ENCODE results near the gene ROBO3.
A peak's percentile ranks its signal among the peaks of the same experiment; 100 is the strongest.

The ROBO3 gene

DNA sequence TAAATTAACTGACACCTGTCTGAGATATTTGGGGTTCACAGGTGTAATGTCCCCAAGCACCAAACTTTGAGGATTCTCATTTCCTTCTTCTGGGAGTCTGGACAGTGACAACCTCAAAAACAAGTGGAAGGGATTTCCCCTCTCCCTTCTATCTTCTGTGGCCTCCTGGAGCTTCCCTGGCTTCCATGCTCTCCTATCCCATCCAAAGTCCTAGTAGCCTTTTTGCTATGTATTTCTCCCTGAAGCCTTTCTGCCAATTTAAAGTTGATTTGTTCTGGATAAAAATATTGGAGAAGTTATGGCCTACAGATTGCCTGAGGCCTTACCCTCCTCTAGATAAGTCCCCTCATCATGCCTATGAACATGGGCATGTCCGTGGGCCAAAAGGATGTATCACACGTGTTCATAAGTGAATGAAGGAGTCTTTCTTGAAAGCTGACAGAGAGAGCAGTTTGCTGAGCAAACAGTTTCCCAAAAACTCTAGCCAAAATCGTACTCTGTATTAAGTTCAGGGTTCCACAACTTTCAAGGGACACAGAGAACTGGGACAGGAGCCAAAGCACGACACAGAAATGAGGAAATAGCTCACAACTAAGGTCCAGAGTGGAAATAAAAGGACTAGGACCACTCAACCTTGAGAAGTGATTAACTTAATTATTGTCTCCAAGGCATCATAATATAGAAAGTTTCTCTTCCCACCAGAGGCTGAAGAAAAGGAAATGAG lies 63.9 kb downstream of the ROBO3 start:
- DNase-seq = peak; percentile 43

DNA sequence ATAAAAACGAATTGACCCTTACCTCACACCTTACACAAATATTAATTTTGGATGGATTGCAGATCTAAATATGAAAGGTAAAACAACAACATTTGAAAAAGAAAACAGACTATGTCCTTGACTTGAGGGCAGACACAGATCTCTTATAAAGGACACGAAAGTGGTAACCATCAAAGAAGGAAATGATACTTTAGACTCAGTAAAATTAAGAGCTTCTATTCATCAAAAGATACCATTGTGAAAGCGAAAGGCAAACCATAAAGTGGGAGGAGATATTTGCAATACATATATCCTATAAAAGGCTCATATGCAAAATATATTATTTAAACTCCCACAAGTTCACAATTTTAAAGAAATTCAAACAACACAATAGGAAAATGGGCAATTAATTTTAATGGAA lies 65.6 kb downstream of the ROBO3 start:
- peak; percentile 67 for DNase-seq
